Measurements from ENCODE around the gene SCRN1.

The SCRN1 gene

GRCh38 chr7:30023524-30023923, 33.9 kb upstream of the SCRN1 start:
- no peak overlapping the region for H4K8ac ChIP-seq (ENCODE audit: low read depth, low read length)
- H3K4ac ChIP-seq (ENCODE audit: low read length) = no peak overlapping the region
- no peaks in the 10 kb centered on the region for H3K9me3 ChIP-seq (replicated peaks in 1 of 2; ENCODE audit: control insufficient read depth in 2 of 2, insufficient read depth in 1 of 2, low read depth in 1 of 2, low read length in 2 of 2)
- no peak overlapping the region for H3K23ac ChIP-seq (ENCODE audit: low read depth, low read length, poor library complexity)
- H3K14ac ChIP-seq (ENCODE audit: low read length) = no peak overlapping the region
- no peak overlapping the region for H2BK15ac ChIP-seq (ENCODE audit: low read length)
- H2AK5ac ChIP-seq (ENCODE audit: low read depth, low read length) = no peak overlapping the region
- H3K4me1 ChIP-seq (ENCODE audit: control insufficient read depth in 2 of 2, insufficient read depth in 1 of 2, low read depth in 1 of 2, low read length in 2 of 2) = peaks cover 3 to 4% of the 10 kb centered on the region in 2 donors
- peaks cover under 1% of the 10 kb centered on the region for H3K79me1 ChIP-seq (ENCODE audit: low read depth, low read length)
- no peak overlapping the region for H2BK12ac ChIP-seq (ENCODE audit: low read length)
- H3K27ac ChIP-seq (replicated peaks; ENCODE audit: low read length) = no peak overlapping the region
- no peaks in the 10 kb centered on the region for H3K27me3 ChIP-seq (ENCODE audit: control insufficient read depth in 3 of 3, insufficient read depth in 3 of 3, low read depth in 1 of 3, low read length in 3 of 3)
- H3K18ac ChIP-seq (ENCODE audit: low read length) = no peak overlapping the region
- H3K4me2 ChIP-seq (ENCODE audit: insufficient read depth, low read length, poor library complexity, severe bottlenecking) = no peak overlapping the region
- no peak overlapping the region for H3K9ac ChIP-seq (ENCODE audit: low read depth, low read length, poor library complexity)
- H2AFZ ChIP-seq (ENCODE audit: low read length) = no peak overlapping the region
- WGBS, 2 donors (ENCODE audit: extremely low coverage in 2 of 2, insufficient read length in 2 of 2, insufficient replicate concordance in 1 of 2) = no CpG with 5 or more reads among the region's 6 CpGs
- no peak for DNase-seq (ENCODE audit: low spot score)
- H2BK120ac ChIP-seq (ENCODE audit: low read depth, low read length) = no peak overlapping the region
- no peak overlapping the region for H4K91ac ChIP-seq (ENCODE audit: low read depth, low read length, poor library complexity)
- H3K36me3 ChIP-seq (replicated peaks in 1 of 2; ENCODE audit: control insufficient read depth in 2 of 2, insufficient read depth in 2 of 2, low read length in 2 of 2) = peaks cover 0 to 10% of the 10 kb centered on the region in 2 donors
- H2BK5ac ChIP-seq (ENCODE audit: low read length) = no peak overlapping the region
- no peak overlapping the region for H3K4me3 ChIP-seq (ENCODE audit: low read length in 2 of 2)

- Histone ChIP-seq H3K79me1 (ENCODE audit: low read depth, low read length) (no peaks in the 10 kb centered on the region), H2BK15ac (ENCODE audit: low read length) (no peak overlapping the region), H3K4me3 (ENCODE audit: low read length in 2 of 2) (no peak overlapping the region)
These were observed 33.4 kb upstream of the SCRN1 start for GRCh38 chr7:30022991-30023390.

GRCh38 chr7:30020535-30020934, 30.9 kb upstream of the SCRN1 start:
- no peaks in the 10 kb centered on the region for H3K27me3 ChIP-seq (ENCODE audit: control insufficient read depth in 3 of 3, insufficient read depth in 3 of 3, low read depth in 1 of 3, low read length in 3 of 3)
- no peak overlapping the region for H2BK5ac ChIP-seq (ENCODE audit: low read length)
- no peaks in the 10 kb centered on the region for H3K79me1 ChIP-seq (ENCODE audit: low read depth, low read length)
- H3K14ac ChIP-seq (ENCODE audit: low read length) = no peak overlapping the region
- no peak overlapping the region for H2BK15ac ChIP-seq (ENCODE audit: low read length)
- H3K4me1 ChIP-seq (ENCODE audit: control insufficient read depth in 2 of 2, insufficient read depth in 1 of 2, low read depth in 1 of 2, low read length in 2 of 2) = no peaks in the 10 kb centered on the region
- H2AFZ ChIP-seq (ENCODE audit: low read length) = no peak overlapping the region
- no peak overlapping the region for H2BK12ac ChIP-seq (ENCODE audit: low read length)
- H4K91ac ChIP-seq (ENCODE audit: low read depth, low read length, poor library complexity) = no peak overlapping the region
- H3K9ac ChIP-seq (ENCODE audit: low read depth, low read length, poor library complexity) = no peak overlapping the region
- H3K4ac ChIP-seq (ENCODE audit: low read length) = no peak overlapping the region
- H3K9me3 ChIP-seq (replicated peaks in 1 of 2; ENCODE audit: control insufficient read depth in 2 of 2, insufficient read depth in 1 of 2, low read depth in 1 of 2, low read length in 2 of 2) = no peaks in the 10 kb centered on the region
- H3K18ac ChIP-seq (ENCODE audit: low read length) = no peak overlapping the region
- H4K8ac ChIP-seq (ENCODE audit: low read depth, low read length) = no peak overlapping the region
- no peak for DNase-seq (ENCODE audit: low spot score)
- H3K4me3 ChIP-seq (ENCODE audit: low read length in 2 of 2) = no peak overlapping the region
- WGBS, 2 donors (ENCODE audit: extremely low coverage in 2 of 2, insufficient read length in 2 of 2, insufficient replicate concordance in 1 of 2) = no CpG with 5 or more reads among the region's 1 CpG
- peaks cover 0 to 31% of the 10 kb centered on the region in 2 donors for H3K36me3 ChIP-seq (replicated peaks in 1 of 2; ENCODE audit: control insufficient read depth in 2 of 2, insufficient read depth in 2 of 2, low read length in 2 of 2)
- H3K4me2 ChIP-seq (ENCODE audit: insufficient read depth, low read length, poor library complexity, severe bottlenecking) = no peak overlapping the region
- H3K23ac ChIP-seq (ENCODE audit: low read depth, low read length, poor library complexity) = no peak overlapping the region
- no peak overlapping the region for H2BK120ac ChIP-seq (ENCODE audit: low read depth, low read length)
- H2AK5ac ChIP-seq (ENCODE audit: low read depth, low read length) = no peak overlapping the region
- H3K27ac ChIP-seq (replicated peaks; ENCODE audit: low read length) = no peak overlapping the region

More at GRCh38 chr7:30022991-30023390, 33.4 kb upstream of the SCRN1 start:
- Histone ChIP-seq H3K14ac (ENCODE audit: low read length) (no peak overlapping the region), H3K4me1 (ENCODE audit: control insufficient read depth in 2 of 2, insufficient read depth in 1 of 2, low read depth in 1 of 2, low read length in 2 of 2) (peaks cover 3 to 4% of the 10 kb centered on the region in 2 donors), H2AK5ac (ENCODE audit: low read depth, low read length) (no peak overlapping the region), H4K8ac (ENCODE audit: low read depth, low read length) (no peak overlapping the region), H3K4me2 (ENCODE audit: insufficient read depth, low read length, poor library complexity, severe bottlenecking) (no peak overlapping the region), H3K9me3 (replicated peaks in 1 of 2; ENCODE audit: control insufficient read depth in 2 of 2, insufficient read depth in 1 of 2, low read depth in 1 of 2, low read length in 2 of 2) (no peaks in the 10 kb centered on the region), H2AFZ (ENCODE audit: low read length) (no peak overlapping the region), H2BK12ac (ENCODE audit: low read length) (no peak overlapping the region), H2BK120ac (ENCODE audit: low read depth, low read length) (no peak overlapping the region), H3K36me3 (replicated peaks in 1 of 2; ENCODE audit: control insufficient read depth in 2 of 2, insufficient read depth in 2 of 2, low read length in 2 of 2) (peaks cover 0 to 15% of the 10 kb centered on the region in 2 donors), H3K23ac (ENCODE audit: low read depth, low read length, poor library complexity) (no peak overlapping the region), H3K9ac (ENCODE audit: low read depth, low read length, poor library complexity) (no peak overlapping the region), H3K18ac (ENCODE audit: low read length) (no peak overlapping the region), H3K27me3 (ENCODE audit: control insufficient read depth in 3 of 3, insufficient read depth in 3 of 3, low read depth in 1 of 3, low read length in 3 of 3) (no peaks in the 10 kb centered on the region), H3K27ac (replicated peaks; ENCODE audit: low read length) (no peak overlapping the region), H2BK5ac (ENCODE audit: low read length) (no peak overlapping the region), H4K91ac (ENCODE audit: low read depth, low read length, poor library complexity) (no peak overlapping the region), H3K4ac (ENCODE audit: low read length) (no peak overlapping the region)
- DNase-seq (ENCODE audit: low spot score) = no peak

- Histone ChIP-seq H2BK12ac (ENCODE audit: low read length) (no peak overlapping the region), H4K8ac (ENCODE audit: low read depth, low read length) (no peak overlapping the region), H3K9ac (ENCODE audit: low read depth, low read length, poor library complexity) (no peak overlapping the region), H3K79me1 (ENCODE audit: low read depth, low read length) (no peaks in the 10 kb centered on the region), H4K91ac (ENCODE audit: low read depth, low read length, poor library complexity) (no peak overlapping the region), H3K27ac (replicated peaks; ENCODE audit: low read length) (no peak overlapping the region), H2BK15ac (ENCODE audit: low read length) (no peak overlapping the region), H3K4ac (ENCODE audit: low read length) (no peak overlapping the region), H3K4me1 (ENCODE audit: control insufficient read depth in 2 of 2, insufficient read depth in 1 of 2, low read depth in 1 of 2, low read length in 2 of 2) (no peaks in the 10 kb centered on the region), H2AK5ac (ENCODE audit: low read depth, low read length) (no peak overlapping the region), H3K23ac (ENCODE audit: low read depth, low read length, poor library complexity) (no peak overlapping the region), H2BK5ac (ENCODE audit: low read length) (no peak overlapping the region), H3K18ac (ENCODE audit: low read length) (no peak overlapping the region), H3K36me3 (replicated peaks in 1 of 2; ENCODE audit: control insufficient read depth in 2 of 2, insufficient read depth in 2 of 2, low read length in 2 of 2) (peaks cover 0 to 33% of the 10 kb centered on the region in 2 donors), H3K4me3 (ENCODE audit: low read length in 2 of 2) (no peak overlapping the region), H3K27me3 (ENCODE audit: control insufficient read depth in 3 of 3, insufficient read depth in 3 of 3, low read depth in 1 of 3, low read length in 3 of 3) (no peaks in the 10 kb centered on the region), H3K9me3 (replicated peaks in 1 of 2; ENCODE audit: control insufficient read depth in 2 of 2, insufficient read depth in 1 of 2, low read depth in 1 of 2, low read length in 2 of 2) (no peaks in the 10 kb centered on the region), H2AFZ (ENCODE audit: low read length) (no peak overlapping the region), H3K4me2 (ENCODE audit: insufficient read depth, low read length, poor library complexity, severe bottlenecking) (no peak overlapping the region), H2BK120ac (ENCODE audit: low read depth, low read length) (no peak overlapping the region), H3K14ac (ENCODE audit: low read length) (no peak overlapping the region)
- no CpG with 5 or more reads among the region's 1 CpG for WGBS, 2 donors (ENCODE audit: extremely low coverage in 2 of 2, insufficient read length in 2 of 2, insufficient replicate concordance in 1 of 2)
- no peak for DNase-seq (ENCODE audit: low spot score)
These were observed 30.4 kb upstream of the SCRN1 start for GRCh38 chr7:30019960-30020359.

Data from neuronal stem cell (in vitro differentiated cells).